HEK293 (cell line): ENCODE data around the gene MARCHF7.

ENCODE experiments used
- CTCF ChIP-seq: fragments of 450-650 bp; formaldehyde crosslinking; IDR thresholded peaks from 2 replicates; pipeline ENCODE4 v1.5.1; 2016; ENCODE audit warnings: missing biosample characterization, missing genetic modification characterization
- PBX3 ChIP-seq: sonication (generic); formaldehyde crosslinking; IDR thresholded peaks from 2 replicates; pipeline ENCODE4 v1.8.1; 2022; ENCODE audit warnings: mild to moderate bottlenecking, moderate library complexity, missing genetic modification reagents
- PRDM10 ChIP-seq: fragments of 450-650 bp; formaldehyde crosslinking; IDR thresholded peaks from 2 replicates; pipeline ENCODE4 v1.5.1; 2016; ENCODE audit warnings: missing biosample characterization, missing genetic modification characterization
- REST ChIP-seq: fragments of 450-650 bp; formaldehyde crosslinking; IDR thresholded peaks from 2 replicates; pipeline ENCODE4 v1.5.1; 2016; ENCODE audit warnings: missing biosample characterization, missing genetic modification characterization
- YY1 ChIP-seq: fragments of 450-650 bp; formaldehyde crosslinking; IDR thresholded peaks from 2 replicates; pipeline ENCODE4 v1.5.1; 2018; ENCODE audit warnings: missing biosample characterization, missing genetic modification characterization
- ZNF23 ChIP-seq: fragments of 450-650 bp; formaldehyde crosslinking; IDR thresholded peaks from 2 replicates; pipeline ENCODE4 v1.5.1; 2016; ENCODE audit warnings: missing biosample characterization, missing genetic modification characterization, borderline replicate concordance
- ZNF324 ChIP-seq: fragments of 450-650 bp; formaldehyde crosslinking; IDR thresholded peaks from 2 replicates; pipeline ENCODE4 v1.5.1; 2016; ENCODE audit warnings: missing biosample characterization, missing genetic modification characterization
- ZNF335 ChIP-seq: fragments of 450-650 bp; formaldehyde crosslinking; conservative IDR thresholded peaks from 2 replicates; pipeline ENCODE4 v1.5.1; 2016; ENCODE audit warnings: missing biosample characterization, missing genetic modification characterization

- TF ChIP-seq REST (tag by site-specific recombination) (peak; percentile 53; the same call in 1 of the 2 replicates), ZNF335 (tag by site-specific recombination) (no peak), CTCF (tag by site-specific recombination) (no peak), YY1 (no peak), PBX3 (CRISPR knock-in tag) (no peak), ZNF324 (tag by site-specific recombination) (no peak), PRDM10 (no peak), ZNF23 (tag by site-specific recombination) (no peak)
These were observed 4.1 kb upstream of the MARCHF7 start for GRCh38 chr2:159708066-159708760.
